OCI-LY7 (cell line): Measurements from ENCODE around the gene OR4X2. TPM values are rescaled to one million over a fixed set of nuclear protein-coding genes. Genes with fewer than 3 reads are reported as not detected.

Experiments used
- Bru-seq: library from RNA; stranded (reverse); fragments of 400-500 nt; gene quantifications from one replicate; lab custom pipeline; 2021; lab: Mats Ljungman, UMichigan
- BruChase-seq, 2 experiments: library from RNA; stranded (reverse); fragments of 400-500 nt; gene quantifications; one replicate each; lab custom pipeline; 2021; lab: Mats Ljungman, UMichigan
- BruUV-seq: library from RNA; stranded (reverse); fragments of 400-500 nt; replicated peaks from 2 replicates; lab custom pipeline; 2021; lab: Mats Ljungman, UMichigan
- CTCF ChIA-PET: fragments of 300-600 bp; sonication (Branson Sonifier 250); formaldehyde crosslinking; loops from one replicate; lab custom pipeline; 2022; ENCODE audit warnings: antibody characterized with exemption; ENCODE audit not compliant: unreplicated experiment; lab: Charles Lee
- POLR2A ChIA-PET: fragments of 300-600 bp; sonication (Branson Sonifier 250); formaldehyde crosslinking; loops from one replicate; lab custom pipeline; 2022; ENCODE audit warnings: antibody characterized with exemption; lab: Charles Lee
- DNase-seq: peaks from one replicate; pipeline ENCODE4 v3.0.0-alpha.2; 2015; ENCODE audit warnings: low spot score
- H2AFZ ChIP-seq: fragments of 200-600 bp; sonication (generic), shearing (Covaris generic); 2 replicates; pipeline ENCODE4 v1.6.1; 2014; ENCODE audit warnings: mild to moderate bottlenecking, antibody characterized with exemption, low read length, moderate library complexity
- H3K27ac ChIP-seq: fragments of 200-600 bp; sonication (generic); 2 replicates; pipeline ENCODE4 v1.5.1; 2014; ENCODE audit warnings: mixed run types, low read depth, mild to moderate bottlenecking, moderate library complexity, low read length, inconsistent platforms; ENCODE audit not compliant: poor library complexity, severe bottlenecking
- H3K36me3 ChIP-seq: fragments of 200-600 bp; sonication (generic); 2 replicates; pipeline ENCODE4 v1.6.1; 2014; ENCODE audit warnings: mild to moderate bottlenecking, antibody characterized with exemption, low read length, moderate library complexity, mixed read lengths; ENCODE audit not compliant: insufficient read depth
- H3K4me1 ChIP-seq: fragments of 200-600 bp; sonication (generic); 2 replicates; pipeline ENCODE4 v1.5.1; 2014; ENCODE audit warnings: mild to moderate bottlenecking, low read length; ENCODE audit not compliant: insufficient read depth, poor library complexity, severe bottlenecking
- H3K4me2 ChIP-seq: fragments of 200-600 bp; sonication (generic); 2 replicates; pipeline ENCODE4 v1.6.1; 2014; ENCODE audit warnings: mild to moderate bottlenecking, low read length
- H3K4me3 ChIP-seq: fragments of 200-600 bp; sonication (generic); 2 replicates; pipeline ENCODE4 v1.5.1; 2014; ENCODE audit warnings: mild to moderate bottlenecking, low read depth, low read length; ENCODE audit not compliant: poor library complexity, severe bottlenecking
- H3K79me2 ChIP-seq: fragments of 200-600 bp; sonication (generic); 2 replicates; pipeline ENCODE4 v1.6.1; 2016; ENCODE audit warnings: low read depth, mild to moderate bottlenecking, low read length, moderate library complexity, mixed read lengths; ENCODE audit not compliant: insufficient read depth
- H3K9me2 ChIP-seq: fragments of 200-600 bp; sonication (generic); 2 replicates; pipeline ENCODE4 v1.6.1; 2016; ENCODE audit warnings: mild to moderate bottlenecking, low read length, mixed read lengths; ENCODE audit not compliant: insufficient read depth
- H3K9me3 ChIP-seq: fragments of 200-600 bp; sonication (generic); 2 replicates; pipeline ENCODE4 v1.6.1; 2014; ENCODE audit warnings: mild to moderate bottlenecking, mixed run types, low read length, mixed read lengths
- H4K20me1 ChIP-seq: fragments of 200-600 bp; sonication (generic); 2 replicates; pipeline ENCODE4 v1.6.1; 2014; ENCODE audit warnings: mild to moderate bottlenecking, antibody characterized with exemption, low read length, moderate library complexity, mixed read lengths; ENCODE audit not compliant: insufficient read depth
- EZH2phosphoT487 ChIP-seq: fragments of 200-600 bp; sonication (generic); IDR thresholded peaks from 2 replicates; pipeline ENCODE4 v1.6.1; 2018; ENCODE audit warnings: low read depth, borderline replicate concordance, mild to moderate bottlenecking, mixed run types, antibody characterized with exemption, low read length, moderate library complexity, mixed read lengths
- intact Hi-C: fragments of 100-400 bp; cut with micrococcal nuclease; formaldehyde crosslinking; loops from one replicate; pipeline ENCODE4 v1.10.0; 2022; ENCODE audit not compliant: unreplicated experiment
- long read RNA-seq: library from polyadenylated mRNA; stranded (forward); transcript quantifications from one replicate; pipeline ENCODE4 v2.0.0, GENCODE V29; 2022
- total RNA-seq, 2 experiments: library from RNA; depleted of rRNA in 1 of 2; stranded (reverse); fragments of >200 nt in 1 of 2; shearing (Covaris generic) in 1 of 2; gene quantifications; 2 replicates each; pipeline ENCODE4 v1.2.3, GENCODE V29; 2014 to 2022
- TF ChIP-seq, protein P1 (sequence below): fragments of 200-600 bp; sonication (generic); conservative IDR thresholded peaks from 2 replicates; pipeline ENCODE4 v1.5.1; 2014; ENCODE audit warnings: mild to moderate bottlenecking, antibody characterized with exemption, low read length, moderate library complexity, mixed read lengths

The OR4X2 gene, protein sequence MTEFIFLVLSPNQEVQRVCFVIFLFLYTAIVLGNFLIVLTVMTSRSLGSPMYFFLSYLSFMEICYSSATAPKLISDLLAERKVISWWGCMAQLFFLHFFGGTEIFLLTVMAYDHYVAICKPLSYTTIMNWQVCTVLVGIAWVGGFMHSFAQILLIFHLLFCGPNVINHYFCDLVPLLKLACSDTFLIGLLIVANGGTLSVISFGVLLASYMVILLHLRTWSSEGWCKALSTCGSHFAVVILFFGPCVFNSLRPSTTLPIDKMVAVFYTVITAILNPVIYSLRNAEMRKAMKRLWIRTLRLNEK
- total RNA-seq (2014; rRNA removed; shearing (Covaris generic)) (not detected in 2 replicates), total RNA-seq (2022) (not detected in 2 replicates), Bru-seq, nascent RNA (not detected), BruChase-seq, experiment 1, labeled RNA remaining after a 6-hour chase (not detected), BruChase-seq, experiment 2, labeled RNA remaining after a 2-hour chase (not detected)
- long read RNA-seq = 0 reads

DNA sequence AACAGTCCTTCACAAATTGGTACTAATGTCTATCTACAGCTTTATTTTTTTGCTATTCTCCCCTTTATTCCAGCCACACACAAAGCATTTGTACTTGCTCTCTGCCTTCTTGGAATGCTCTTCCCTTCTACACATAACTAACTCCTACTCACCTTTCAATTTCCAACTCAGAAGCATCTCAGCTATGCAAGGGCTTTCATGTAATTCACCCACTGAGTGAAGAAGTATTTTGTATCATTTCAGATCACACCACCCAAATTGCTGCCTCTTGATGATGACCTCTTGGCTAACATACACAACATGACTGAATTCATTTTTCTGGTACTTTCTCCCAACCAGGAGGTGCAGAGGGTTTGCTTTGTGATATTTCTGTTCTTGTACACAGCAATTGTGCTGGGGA is at the start of gene OR4X2:
Gene OR4X2, plus strand, starts transcription at position 301 of the 400 bp plus-strand sequence. Its CDS starts 0 bp downstream, at position 301.
- intact Hi-C loops = loop anchor here (5.0 kb wide), 1 partner anchor 47 kb away; no protein-coding TSS in a partner anchor
- H3K36me3 ChIP-seq = no peaks in the 10 kb centered on the region
- CTCF ChIA-PET = no interaction called here
- no peaks in the 10 kb centered on the region for H3K4me1 ChIP-seq
- no TSS peak for BruUV-seq
- no peak for TF ChIP-seq EZH2phosphoT487
- TF ChIP-seq, protein P1, sequence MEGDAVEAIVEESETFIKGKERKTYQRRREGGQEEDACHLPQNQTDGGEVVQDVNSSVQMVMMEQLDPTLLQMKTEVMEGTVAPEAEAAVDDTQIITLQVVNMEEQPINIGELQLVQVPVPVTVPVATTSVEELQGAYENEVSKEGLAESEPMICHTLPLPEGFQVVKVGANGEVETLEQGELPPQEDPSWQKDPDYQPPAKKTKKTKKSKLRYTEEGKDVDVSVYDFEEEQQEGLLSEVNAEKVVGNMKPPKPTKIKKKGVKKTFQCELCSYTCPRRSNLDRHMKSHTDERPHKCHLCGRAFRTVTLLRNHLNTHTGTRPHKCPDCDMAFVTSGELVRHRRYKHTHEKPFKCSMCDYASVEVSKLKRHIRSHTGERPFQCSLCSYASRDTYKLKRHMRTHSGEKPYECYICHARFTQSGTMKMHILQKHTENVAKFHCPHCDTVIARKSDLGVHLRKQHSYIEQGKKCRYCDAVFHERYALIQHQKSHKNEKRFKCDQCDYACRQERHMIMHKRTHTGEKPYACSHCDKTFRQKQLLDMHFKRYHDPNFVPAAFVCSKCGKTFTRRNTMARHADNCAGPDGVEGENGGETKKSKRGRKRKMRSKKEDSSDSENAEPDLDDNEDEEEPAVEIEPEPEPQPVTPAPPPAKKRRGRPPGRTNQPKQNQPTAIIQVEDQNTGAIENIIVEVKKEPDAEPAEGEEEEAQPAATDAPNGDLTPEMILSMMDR = no peak
- no peaks in the 10 kb centered on the region for H3K9me2 ChIP-seq
- 0 out of 2 replicates have a peak, but pooled peaks cover 5% of the 10 kb centered on the region for H3K9me3 ChIP-seq
- H3K4me3 ChIP-seq = no peak within 1 kb of the TSS
- H4K20me1 ChIP-seq = no peaks in the 10 kb centered on the region
- H3K79me2 ChIP-seq = no peaks in the 10 kb centered on the region
- no peak within 1 kb of the TSS for H2AFZ ChIP-seq
- DNase-seq = no peak
- H3K4me2 ChIP-seq = no peak within 1 kb of the TSS
- no peak within 1 kb of the TSS for H3K27ac ChIP-seq
- POLR2A ChIA-PET = interaction anchor here (0.6 kb wide), 1 partner anchor 14 kb away, joined by 4 read pairs; no protein-coding TSS in a partner anchor

- POLR2A ChIA-PET = interaction anchor here (0.7 kb wide), 1 partner anchor 25 kb away, joined by 3 read pairs; no protein-coding TSS in a partner anchor
- H3K9me2 ChIP-seq = no peaks in the 10 kb centered on the region
- CTCF ChIA-PET = no interaction called here
- no peaks in the 10 kb centered on the region for H3K9me3 ChIP-seq
- no peak overlapping the region for H3K27ac ChIP-seq
- H3K4me1 ChIP-seq = no peaks in the 10 kb centered on the region
- no peaks in the 10 kb centered on the region for H4K20me1 ChIP-seq
- no peaks in the 10 kb centered on the region for H3K36me3 ChIP-seq
- H3K4me3 ChIP-seq = no peak overlapping the region
- no TSS peak for BruUV-seq
- no peak for DNase-seq
- no peak overlapping the region for H2AFZ ChIP-seq
- H3K79me2 ChIP-seq = no peaks in the 10 kb centered on the region
- TF ChIP-seq, protein P1 = no peak
- TF ChIP-seq EZH2phosphoT487 = no peak
- intact Hi-C loops = no loop called here
- no peak overlapping the region for H3K4me2 ChIP-seq
Observed at GRCh38 chr11:48207881-48208280, 37.0 kb upstream of the OR4X2 start.

GRCh38 chr11:48210052-48210451 is 34.9 kb upstream of the OR4X2 start:
- intact Hi-C loops = no loop called here
- TF ChIP-seq, protein P1 = peak; percentile 42; the same call in 1 of the 2 replicates
- TF ChIP-seq EZH2phosphoT487 = no peak
- ChIA-PET CTCF (no interaction called here), POLR2A (no interaction called here)
- BruUV-seq = no TSS peak
- no peaks in the 10 kb centered on the region for H3K36me3 ChIP-seq
- no peak overlapping the region for H3K27ac ChIP-seq
- H2AFZ ChIP-seq = no peak overlapping the region
- no peaks in the 10 kb centered on the region for H3K9me3 ChIP-seq
- H4K20me1 ChIP-seq = no peaks in the 10 kb centered on the region
- H3K4me1 ChIP-seq = no peaks in the 10 kb centered on the region
- H3K4me3 ChIP-seq = no peak overlapping the region
- H3K9me2 ChIP-seq = no peaks in the 10 kb centered on the region
- no peak overlapping the region for H3K4me2 ChIP-seq
- H3K79me2 ChIP-seq = no peaks in the 10 kb centered on the region
- no peak for DNase-seq
